Loucy (cell line): ENCODE data around the gene GPR39.

Experiments
- H2AFZ ChIP-seq: fragments of 200-600 bp; sonication (generic); 2 replicates; pipeline ENCODE4 v1.6.0; 2016; ENCODE audit warnings: antibody characterized with exemption, mild to moderate bottlenecking, low read length, moderate library complexity
- H3F3A ChIP-seq: fragments of 200-600 bp; 2 replicates; pipeline ENCODE4 v1.6.0; 2016; ENCODE audit warnings: antibody characterized with exemption, low read depth, mild to moderate bottlenecking
- H3K27me3 ChIP-seq: fragments of 200-600 bp; sonication (generic); 2 replicates; pipeline ENCODE4 v1.6.1; 2014; ENCODE audit warnings: low read length, mild to moderate bottlenecking; ENCODE audit not compliant: insufficient read depth, poor library complexity, severe bottlenecking
- H3K36me3 ChIP-seq: fragments of 200-600 bp; sonication (generic); 2 replicates; pipeline ENCODE4 v1.6.1; 2016; ENCODE audit warnings: low read length; ENCODE audit not compliant: insufficient read depth
- H3K4me1 ChIP-seq: fragments of 200-600 bp; sonication (generic); 2 replicates; pipeline ENCODE4 v1.5.1; 2014; ENCODE audit warnings: low read length, mild to moderate bottlenecking; ENCODE audit not compliant: insufficient read depth, poor library complexity, severe bottlenecking
- H3K4me2 ChIP-seq: fragments of 200-600 bp; sonication (generic); 2 replicates; pipeline ENCODE4 v1.6.0; 2014; ENCODE audit warnings: antibody characterized with exemption, low read length, low read depth, mild to moderate bottlenecking; ENCODE audit not compliant: poor library complexity, severe bottlenecking
- H3K4me3 ChIP-seq: fragments of 200-600 bp; sonication (generic); 2 replicates; pipeline ENCODE4 v1.5.1; 2014; ENCODE audit warnings: low read length, mild to moderate bottlenecking, mixed read lengths; ENCODE audit not compliant: poor library complexity, severe bottlenecking
- H3K79me2 ChIP-seq: fragments of 200-600 bp; sonication (generic); 2 replicates; pipeline ENCODE4 v1.6.1; 2014; ENCODE audit warnings: low read length; ENCODE audit not compliant: insufficient read depth
- H3K9ac ChIP-seq: fragments of 200-600 bp; sonication (generic); 2 replicates; pipeline ENCODE4 v1.6.0; 2014; ENCODE audit warnings: mild to moderate bottlenecking, low read depth, low read length, moderate library complexity; ENCODE audit not compliant: poor library complexity, severe bottlenecking
- H3K9me2 ChIP-seq: fragments of 200-600 bp; sonication (generic); replicated peaks from 2 replicates; pipeline ENCODE4 v1.6.1; 2016; ENCODE audit warnings: low read depth, low read length, mixed read lengths
- H3K9me3 ChIP-seq: fragments of 200-600 bp; sonication (generic); 2 replicates; pipeline ENCODE4 v1.6.1; 2014; ENCODE audit warnings: mild to moderate bottlenecking, antibody characterized with exemption, low read length, low read depth; ENCODE audit not compliant: insufficient read depth
- H4K20me1 ChIP-seq: fragments of 200-600 bp; sonication (generic); 2 replicates; pipeline ENCODE4 v1.6.0; 2014; ENCODE audit warnings: antibody characterized with exemption, low read length, mild to moderate bottlenecking; ENCODE audit not compliant: insufficient read depth, poor library complexity, severe bottlenecking
- EZH2phosphoT487 ChIP-seq: fragments of 200-600 bp; IDR thresholded peaks from 2 replicates; pipeline ENCODE4 v1.6.1; 2018; ENCODE audit warnings: antibody characterized with exemption, mild to moderate bottlenecking, moderate library complexity, borderline replicate concordance
- TF ChIP-seq, protein P1 (sequence below): fragments of 200-600 bp; sonication (generic); conservative IDR thresholded peaks from 2 replicates; pipeline ENCODE4 v1.5.1; 2014; ENCODE audit warnings: mild to moderate bottlenecking, antibody characterized with exemption, low read length

GPR39 gene

GRCh38 chr2:132664096-132664495 lies 247.5 kb downstream of the GPR39 start:
- no peaks in the 10 kb centered on the region for H3K79me2 ChIP-seq
- H3K36me3 ChIP-seq: no peaks in the 10 kb centered on the region
- H4K20me1 ChIP-seq: no peaks in the 10 kb centered on the region
- no peaks in the 10 kb centered on the region for H3K9me3 ChIP-seq
- H3K4me3 ChIP-seq: no peak overlapping the region
- TF ChIP-seq, protein P1, sequence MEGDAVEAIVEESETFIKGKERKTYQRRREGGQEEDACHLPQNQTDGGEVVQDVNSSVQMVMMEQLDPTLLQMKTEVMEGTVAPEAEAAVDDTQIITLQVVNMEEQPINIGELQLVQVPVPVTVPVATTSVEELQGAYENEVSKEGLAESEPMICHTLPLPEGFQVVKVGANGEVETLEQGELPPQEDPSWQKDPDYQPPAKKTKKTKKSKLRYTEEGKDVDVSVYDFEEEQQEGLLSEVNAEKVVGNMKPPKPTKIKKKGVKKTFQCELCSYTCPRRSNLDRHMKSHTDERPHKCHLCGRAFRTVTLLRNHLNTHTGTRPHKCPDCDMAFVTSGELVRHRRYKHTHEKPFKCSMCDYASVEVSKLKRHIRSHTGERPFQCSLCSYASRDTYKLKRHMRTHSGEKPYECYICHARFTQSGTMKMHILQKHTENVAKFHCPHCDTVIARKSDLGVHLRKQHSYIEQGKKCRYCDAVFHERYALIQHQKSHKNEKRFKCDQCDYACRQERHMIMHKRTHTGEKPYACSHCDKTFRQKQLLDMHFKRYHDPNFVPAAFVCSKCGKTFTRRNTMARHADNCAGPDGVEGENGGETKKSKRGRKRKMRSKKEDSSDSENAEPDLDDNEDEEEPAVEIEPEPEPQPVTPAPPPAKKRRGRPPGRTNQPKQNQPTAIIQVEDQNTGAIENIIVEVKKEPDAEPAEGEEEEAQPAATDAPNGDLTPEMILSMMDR: no peak
- TF ChIP-seq EZH2phosphoT487: no peak
- H2AFZ ChIP-seq: no peak overlapping the region
- no peaks in the 10 kb centered on the region for H3K27me3 ChIP-seq
- no peak overlapping the region for H3K4me2 ChIP-seq
- no peaks in the 10 kb centered on the region for H3F3A ChIP-seq
- no peaks in the 10 kb centered on the region for H3K9me2 ChIP-seq
- H3K9ac ChIP-seq: no peak overlapping the region
- no peaks in the 10 kb centered on the region for H3K4me1 ChIP-seq

DNA sequence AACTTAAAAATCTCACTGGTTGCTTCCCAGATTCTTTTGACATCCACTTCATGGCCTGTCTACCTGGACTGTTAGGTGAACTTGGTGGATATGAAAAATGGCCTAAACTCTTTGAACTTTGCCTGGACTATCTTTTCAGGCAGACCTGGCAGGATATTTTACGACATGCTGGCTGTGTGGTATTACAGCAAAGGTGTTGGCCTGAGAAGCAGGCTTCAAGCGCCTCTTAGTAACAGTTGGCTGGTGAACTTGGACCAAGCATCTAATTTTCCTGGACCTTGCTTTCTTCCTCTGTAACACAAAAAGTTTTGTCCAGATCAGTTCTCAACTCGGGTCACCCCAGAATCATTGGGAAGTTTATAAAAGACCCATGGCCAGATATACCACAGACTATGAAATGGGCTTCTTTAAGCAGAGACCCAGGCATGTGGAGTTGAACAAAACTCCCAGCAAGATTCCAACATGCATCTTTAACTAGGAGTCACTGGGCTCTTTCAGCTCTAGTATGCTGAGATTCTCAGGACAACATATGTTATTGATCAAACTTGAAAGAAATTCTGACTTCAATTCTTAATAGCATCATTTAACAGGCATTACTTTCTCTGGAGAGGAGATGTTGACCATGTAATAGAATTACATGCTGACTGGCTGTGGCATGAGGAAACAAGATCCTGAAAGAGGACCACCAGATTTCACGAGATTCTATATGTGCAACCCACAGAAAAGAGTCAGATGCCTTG lies 249.0 kb downstream of the GPR39 start:
- no peaks in the 10 kb centered on the region for H3K27me3 ChIP-seq

GRCh38 chr2:132667706-132668105 lies 251.1 kb downstream of the GPR39 start:
- Histone ChIP-seq H4K20me1 (no peaks in the 10 kb centered on the region), H3K36me3 (no peaks in the 10 kb centered on the region), H3K9me2 (no peaks in the 10 kb centered on the region), H3K9ac (no peak overlapping the region), H3K79me2 (no peaks in the 10 kb centered on the region), H3K4me1 (no peaks in the 10 kb centered on the region), H2AFZ (no peak overlapping the region), H3K4me2 (no peak overlapping the region), H3K27me3 (no peaks in the 10 kb centered on the region), H3K4me3 (no peak overlapping the region), H3K9me3 (no peaks in the 10 kb centered on the region), H3F3A (no peaks in the 10 kb centered on the region)
- TF ChIP-seq EZH2phosphoT487: no peak
- TF ChIP-seq, protein P1: no peak

More for the DNA sequence above, 249.0 kb downstream of the GPR39 start:
- Histone ChIP-seq H3K4me1 (no peaks in the 10 kb centered on the region), H3K79me2 (no peaks in the 10 kb centered on the region), H3K9me3 (no peaks in the 10 kb centered on the region), H3K9me2 (no peaks in the 10 kb centered on the region), H3K9ac (no peak overlapping the region), H3F3A (no peaks in the 10 kb centered on the region), H3K4me3 (no peak overlapping the region), H3K36me3 (no peaks in the 10 kb centered on the region), H2AFZ (no peak overlapping the region), H3K4me2 (no peak overlapping the region), H4K20me1 (no peaks in the 10 kb centered on the region)
- TF ChIP-seq EZH2phosphoT487: no peak
- TF ChIP-seq, protein P1: no peak
